HEK293 (cell line): ENCODE results near the gene RBMS3.

ENCODE experiments used
- CTCF ChIA-PET: fragments of 350-600 bp; formaldehyde crosslinking; extraction: SDS; loops from one replicate; lab custom pipeline; 2021; ENCODE audit warnings: antibody characterized with exemption; lab: Yijun Ruan, JAX
- POLR2A ChIA-PET: fragments of 300-600 bp; formaldehyde crosslinking; extraction: SDS; loops from one replicate; lab custom pipeline; 2020; ENCODE audit warnings: antibody characterized with exemption, inconsistent platforms; lab: Yijun Ruan, JAX
- H3K27ac ChIP-seq: fragments of 200-500 bp; sonication (Bioruptor generic); 2 replicates; pipeline ENCODE4 v1.5.1; 2014; ENCODE audit warnings: low read depth, low read length, control low read depth, inconsistent platforms; ENCODE audit errors: extremely low read depth
- H3K36me3 ChIP-seq, 2 experiments: fragments of 200-500 bp in 1 of 2; sonication (Bioruptor generic) in 1 of 2; 1 replicate in 1 of 2; 2 replicates in 1 of 2; pipeline ENCODE4 v1.5.1; 2014 to 2017; ENCODE audit warnings: inconsistent platforms in 2 of 2, low read length in 2 of 2; ENCODE audit not compliant: control insufficient read depth in 2 of 2, insufficient read depth in 1 of 2
- H3K4me1 ChIP-seq: fragments of 200-500 bp; sonication (Bioruptor generic); 2 replicates; pipeline ENCODE4 v1.5.1; 2014; ENCODE audit warnings: mild to moderate bottlenecking, low read length, inconsistent platforms; ENCODE audit not compliant: control insufficient read depth, insufficient read depth
- H3K4me3 ChIP-seq: 2 replicates; pipeline ENCODE4 v1.5.1; 2011; ENCODE audit warnings: low read depth, mild to moderate bottlenecking, control low read depth, low read length, moderate library complexity
- H3K9me3 ChIP-seq: fragments of 200-500 bp; sonication (Bioruptor generic); 2 replicates; pipeline ENCODE4 v1.5.1; 2014; ENCODE audit warnings: low read depth, low read length, inconsistent platforms; ENCODE audit not compliant: control insufficient read depth, insufficient read depth
- BCL11B ChIP-seq: fragments of 450-650 bp; formaldehyde crosslinking; IDR thresholded peaks from 2 replicates; pipeline ENCODE4 v1.5.1; 2016; ENCODE audit warnings: low read depth, missing biosample characterization, missing genetic modification characterization
- ZNF112 ChIP-seq: fragments of 450-650 bp; formaldehyde crosslinking; IDR thresholded peaks from 2 replicates; pipeline ENCODE4 v1.5.0; 2017; ENCODE audit warnings: missing biosample characterization, missing genetic modification characterization
- ZNF114 ChIP-seq: fragments of 450-650 bp; formaldehyde crosslinking; IDR thresholded peaks from 2 replicates; pipeline ENCODE4 v1.5.0; 2017; ENCODE audit warnings: missing biosample characterization, missing genetic modification characterization
- ZNF16 ChIP-seq: fragments of 450-650 bp; formaldehyde crosslinking; IDR thresholded peaks from 2 replicates; pipeline ENCODE4 v1.5.1; 2016; ENCODE audit warnings: low read depth, missing biosample characterization, missing genetic modification characterization
- ZNF202 ChIP-seq: fragments of 450-650 bp; formaldehyde crosslinking; IDR thresholded peaks from 2 replicates; pipeline ENCODE4 v1.5.1; 2016; ENCODE audit warnings: missing biosample characterization, missing genetic modification characterization, borderline replicate concordance
- ZNF239 ChIP-seq: fragments of 450-650 bp; formaldehyde crosslinking; IDR thresholded peaks from 2 replicates; pipeline ENCODE4 v1.5.1; 2016; ENCODE audit warnings: missing biosample characterization, missing genetic modification characterization
- ZNF335 ChIP-seq: fragments of 450-650 bp; formaldehyde crosslinking; conservative IDR thresholded peaks from 2 replicates; pipeline ENCODE4 v1.5.1; 2016; ENCODE audit warnings: missing biosample characterization, missing genetic modification characterization
- ZNF473 ChIP-seq: fragments of 450-650 bp; formaldehyde crosslinking; IDR thresholded peaks from 2 replicates; pipeline ENCODE4 v1.5.1; 2017; ENCODE audit warnings: missing biosample characterization, missing genetic modification characterization
- ZNF530 ChIP-seq: fragments of 450-650 bp; formaldehyde crosslinking; IDR thresholded peaks from 2 replicates; pipeline ENCODE4 v1.5.1; 2016; ENCODE audit warnings: low read depth, missing biosample characterization, missing genetic modification characterization
- ZNF623 ChIP-seq: fragments of 450-650 bp; formaldehyde crosslinking; IDR thresholded peaks from 2 replicates; pipeline ENCODE4 v1.5.1; 2016; ENCODE audit warnings: missing biosample characterization, missing genetic modification characterization
- ZNF626 ChIP-seq: fragments of 450-650 bp; sonication (Bioruptor Pico); formaldehyde crosslinking; IDR thresholded peaks from 2 replicates; pipeline ENCODE4 v1.5.1; 2018; ENCODE audit warnings: missing biosample characterization, missing genetic modification characterization, inconsistent platforms
- ZNF701 ChIP-seq: fragments of 450-650 bp; formaldehyde crosslinking; IDR thresholded peaks from 2 replicates; pipeline ENCODE4 v1.5.1; 2016; ENCODE audit warnings: missing biosample characterization, missing genetic modification characterization
- ZNF776 ChIP-seq: fragments of 450-650 bp; formaldehyde crosslinking; IDR thresholded peaks from 2 replicates; pipeline ENCODE4 v1.5.0; 2017; ENCODE audit warnings: missing biosample characterization, missing genetic modification characterization, borderline replicate concordance
- ZNF777 ChIP-seq: fragments of 450-650 bp; formaldehyde crosslinking; IDR thresholded peaks from 2 replicates; pipeline ENCODE4 v1.5.1; 2017; ENCODE audit warnings: missing biosample characterization, missing genetic modification characterization, borderline replicate concordance
- ZNF785 ChIP-seq: fragments of 450-650 bp; formaldehyde crosslinking; IDR thresholded peaks from 2 replicates; pipeline ENCODE4 v1.5.1; 2016; ENCODE audit warnings: missing biosample characterization, missing genetic modification characterization
- ZNF792 ChIP-seq: fragments of 450-650 bp; formaldehyde crosslinking; IDR thresholded peaks from 2 replicates; pipeline ENCODE4 v1.5.1; 2016; ENCODE audit warnings: missing biosample characterization, missing genetic modification characterization
- TF ChIP-seq, protein P1 (sequence below): fragments of 450-650 bp; formaldehyde crosslinking; IDR thresholded peaks from 2 replicates; pipeline ENCODE4 v1.5.1; 2017; ENCODE audit warnings: missing biosample characterization, mild to moderate bottlenecking, missing genetic modification characterization, moderate library complexity
- TF ChIP-seq, protein P2 (sequence below): fragments of 450-650 bp; formaldehyde crosslinking; IDR thresholded peaks from 2 replicates; pipeline ENCODE4 v1.5.1; 2016; ENCODE audit warnings: missing biosample characterization, missing genetic modification characterization
- TF ChIP-seq, protein P3 (sequence below): fragments of 450-650 bp; formaldehyde crosslinking; IDR thresholded peaks from 2 replicates; pipeline ENCODE4 v1.5.1; 2016; ENCODE audit warnings: missing biosample characterization, missing genetic modification characterization
- TF ChIP-seq, protein P4 (sequence below): fragments of 450-650 bp; formaldehyde crosslinking; IDR thresholded peaks from 2 replicates; pipeline ENCODE4 v1.5.1; 2017; ENCODE audit warnings: missing biosample characterization, missing genetic modification characterization
- TF ChIP-seq, protein P5 (sequence below): fragments of 450-650 bp; formaldehyde crosslinking; IDR thresholded peaks from 2 replicates; pipeline ENCODE4 v1.5.1; 2016; ENCODE audit warnings: missing biosample characterization, missing genetic modification characterization

The RBMS3 gene

GRCh38 chr3:29312960-29313452, 32.1 kb downstream of the RBMS3 start (continued):
- TF ChIP-seq, protein P1, sequence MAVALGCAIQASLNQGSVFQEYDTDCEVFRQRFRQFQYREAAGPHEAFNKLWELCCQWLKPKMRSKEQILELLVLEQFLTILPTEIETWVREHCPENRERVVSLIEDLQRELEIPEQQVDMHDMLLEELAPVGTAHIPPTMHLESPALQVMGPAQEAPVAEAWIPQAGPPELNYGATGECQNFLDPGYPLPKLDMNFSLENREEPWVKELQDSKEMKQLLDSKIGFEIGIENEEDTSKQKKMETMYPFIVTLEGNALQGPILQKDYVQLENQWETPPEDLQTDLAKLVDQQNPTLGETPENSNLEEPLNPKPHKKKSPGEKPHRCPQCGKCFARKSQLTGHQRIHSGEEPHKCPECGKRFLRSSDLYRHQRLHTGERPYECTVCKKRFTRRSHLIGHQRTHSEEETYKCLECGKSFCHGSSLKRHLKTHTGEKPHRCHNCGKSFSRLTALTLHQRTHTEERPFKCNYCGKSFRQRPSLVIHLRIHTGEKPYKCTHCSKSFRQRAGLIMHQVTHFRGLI (tag by site-specific recombination): no peak
- TF ChIP-seq ZNF16 (tag by site-specific recombination): no peak
- TF ChIP-seq, protein P2, sequence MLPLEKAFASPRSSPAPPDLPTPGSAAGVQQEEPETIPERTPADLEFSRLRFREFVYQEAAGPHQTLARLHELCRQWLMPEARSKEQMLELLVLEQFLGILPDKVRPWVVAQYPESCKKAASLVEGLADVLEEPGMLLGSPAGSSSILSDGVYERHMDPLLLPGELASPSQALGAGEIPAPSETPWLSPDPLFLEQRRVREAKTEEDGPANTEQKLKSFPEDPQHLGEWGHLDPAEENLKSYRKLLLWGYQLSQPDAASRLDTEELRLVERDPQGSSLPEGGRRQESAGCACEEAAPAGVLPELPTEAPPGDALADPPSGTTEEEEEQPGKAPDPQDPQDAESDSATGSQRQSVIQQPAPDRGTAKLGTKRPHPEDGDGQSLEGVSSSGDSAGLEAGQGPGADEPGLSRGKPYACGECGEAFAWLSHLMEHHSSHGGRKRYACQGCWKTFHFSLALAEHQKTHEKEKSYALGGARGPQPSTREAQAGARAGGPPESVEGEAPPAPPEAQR (tag by site-specific recombination): no peak
- TF ChIP-seq ZNF473: no peak
- TF ChIP-seq, protein P3, sequence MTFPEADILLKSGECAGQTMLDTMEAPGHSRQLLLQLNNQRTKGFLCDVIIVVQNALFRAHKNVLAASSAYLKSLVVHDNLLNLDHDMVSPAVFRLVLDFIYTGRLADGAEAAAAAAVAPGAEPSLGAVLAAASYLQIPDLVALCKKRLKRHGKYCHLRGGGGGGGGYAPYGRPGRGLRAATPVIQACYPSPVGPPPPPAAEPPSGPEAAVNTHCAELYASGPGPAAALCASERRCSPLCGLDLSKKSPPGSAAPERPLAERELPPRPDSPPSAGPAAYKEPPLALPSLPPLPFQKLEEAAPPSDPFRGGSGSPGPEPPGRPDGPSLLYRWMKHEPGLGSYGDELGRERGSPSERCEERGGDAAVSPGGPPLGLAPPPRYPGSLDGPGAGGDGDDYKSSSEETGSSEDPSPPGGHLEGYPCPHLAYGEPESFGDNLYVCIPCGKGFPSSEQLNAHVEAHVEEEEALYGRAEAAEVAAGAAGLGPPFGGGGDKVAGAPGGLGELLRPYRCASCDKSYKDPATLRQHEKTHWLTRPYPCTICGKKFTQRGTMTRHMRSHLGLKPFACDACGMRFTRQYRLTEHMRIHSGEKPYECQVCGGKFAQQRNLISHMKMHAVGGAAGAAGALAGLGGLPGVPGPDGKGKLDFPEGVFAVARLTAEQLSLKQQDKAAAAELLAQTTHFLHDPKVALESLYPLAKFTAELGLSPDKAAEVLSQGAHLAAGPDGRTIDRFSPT (tag by site-specific recombination): no peak
- no peak for TF ChIP-seq BCL11B
- TF ChIP-seq ZNF626 (tag by site-specific recombination): no peak

GRCh38 chr3:29313981-29314726, 33.3 kb downstream of the RBMS3 start:
- CTCF ChIA-PET: no interaction called here
- Histone ChIP-seq H3K4me1 (peaks cover 3% of the 10 kb centered on the region), H3K36me3 (no peaks in the 10 kb centered on the region), H3K27ac (no peak overlapping the region), H3K4me3 (no peak overlapping the region), H3K9me3 (no peaks in the 10 kb centered on the region)
- TF ChIP-seq ZNF701 (tag by site-specific recombination): no peak
- TF ChIP-seq ZNF202 (tag by site-specific recombination): no peak
- TF ChIP-seq ZNF114 (tag by site-specific recombination): no peak
- TF ChIP-seq, protein P4, sequence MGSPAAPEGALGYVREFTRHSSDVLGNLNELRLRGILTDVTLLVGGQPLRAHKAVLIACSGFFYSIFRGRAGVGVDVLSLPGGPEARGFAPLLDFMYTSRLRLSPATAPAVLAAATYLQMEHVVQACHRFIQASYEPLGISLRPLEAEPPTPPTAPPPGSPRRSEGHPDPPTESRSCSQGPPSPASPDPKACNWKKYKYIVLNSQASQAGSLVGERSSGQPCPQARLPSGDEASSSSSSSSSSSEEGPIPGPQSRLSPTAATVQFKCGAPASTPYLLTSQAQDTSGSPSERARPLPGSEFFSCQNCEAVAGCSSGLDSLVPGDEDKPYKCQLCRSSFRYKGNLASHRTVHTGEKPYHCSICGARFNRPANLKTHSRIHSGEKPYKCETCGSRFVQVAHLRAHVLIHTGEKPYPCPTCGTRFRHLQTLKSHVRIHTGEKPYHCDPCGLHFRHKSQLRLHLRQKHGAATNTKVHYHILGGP: no peak
- TF ChIP-seq ZNF776 (tag by site-specific recombination): no peak
- TF ChIP-seq ZNF785 (tag by site-specific recombination): no peak
- TF ChIP-seq ZNF792 (tag by site-specific recombination): no peak
- no peak for TF ChIP-seq ZNF623
- TF ChIP-seq ZNF530 (tag by site-specific recombination): no peak
- TF ChIP-seq, protein P1 (tag by site-specific recombination): no peak
- TF ChIP-seq, protein P5, sequence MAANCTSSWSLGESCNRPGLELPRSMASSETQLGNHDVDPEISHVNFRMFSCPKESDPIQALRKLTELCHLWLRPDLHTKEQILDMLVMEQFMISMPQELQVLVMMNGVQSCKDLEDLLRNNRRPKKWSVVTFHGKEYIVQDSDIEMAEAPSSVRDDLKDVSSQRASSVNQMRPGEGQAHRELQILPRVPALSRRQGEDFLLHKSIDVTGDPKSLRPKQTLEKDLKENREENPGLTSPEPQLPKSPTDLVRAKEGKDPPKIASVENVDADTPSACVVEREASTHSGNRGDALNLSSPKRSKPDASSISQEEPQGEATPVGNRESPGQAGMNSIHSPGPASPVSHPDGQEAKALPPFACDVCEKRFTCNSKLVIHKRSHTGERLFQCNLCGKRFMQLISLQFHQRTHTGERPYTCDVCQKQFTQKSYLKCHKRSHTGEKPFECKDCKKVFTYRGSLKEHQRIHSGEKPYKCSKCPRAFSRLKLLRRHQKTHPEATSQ: no peak
- no peak for TF ChIP-seq ZNF239 (tag by site-specific recombination)
- no peak for TF ChIP-seq ZNF112
- no peak for TF ChIP-seq ZNF777 (tag by site-specific recombination)
- TF ChIP-seq ZNF335 (tag by site-specific recombination): no peak
- POLR2A ChIA-PET: no interaction called here
